CD4-positive, alpha-beta T cell (primary cell): ENCODE data around the gene ANXA10. TPM values are rescaled to one million over a fixed set of nuclear protein-coding genes. Genes with fewer than 3 reads are reported as not detected.
"Not testable (repeated sequence)": the region's sequence is repeated elsewhere in the genome, so short reads cannot be mapped to it uniquely, and the experiment has no call there.

Experiments
- ATAC-seq: fragments of 200-7000 bp; cut with Tn5 transposase; one replicate; pipeline ENCODE4 v1.10.0; 2022; ENCODE audit warnings: mild to moderate bottlenecking; ENCODE audit not compliant: poor library complexity
- CTCF ChIA-PET: fragments of 350-600 bp; sonication (Branson Sonifier 250); formaldehyde crosslinking; loops from one replicate; lab custom pipeline; 2021; ENCODE audit warnings: antibody characterized with exemption, inconsistent platforms; lab: Charles Lee
- POLR2A ChIA-PET: fragments of 350-600 bp; sonication (Branson Sonifier 250); formaldehyde crosslinking; loops from one replicate; lab custom pipeline; 2021; ENCODE audit warnings: antibody characterized with exemption, inconsistent platforms; lab: Charles Lee
- DNase-seq, 14 experiments: peaks; one replicate each; pipeline ENCODE4 v3.0.0-alpha.2; 2013 to 2020; ENCODE audit warnings: mixed read lengths in 2 of 14
- H3K27ac ChIP-seq, 2 donors: one replicate each; pipeline versions ENCODE4 v1.5.1 to v1.7.0; 2013; ENCODE audit warnings: low read length in 2 of 2, low read depth in 1 of 2, mild to moderate bottlenecking in 1 of 2
- H3K27me3 ChIP-seq, 2 experiments: 1 replicate in 1 of 2; 2 replicates in 1 of 2; pipeline versions ENCODE4 v1.6.1 to v1.7.0; 2013; ENCODE audit warnings: low read length in 2 of 2, control low read depth in 1 of 2, mild to moderate bottlenecking in 1 of 2, moderate library complexity in 1 of 2; ENCODE audit not compliant: insufficient read depth in 2 of 2, control insufficient read depth in 1 of 2
- H3K36me3 ChIP-seq: one replicate; pipeline ENCODE4 v1.6.1; 2013; ENCODE audit warnings: low read length, control low read depth; ENCODE audit not compliant: insufficient read depth
- H3K4me1 ChIP-seq: one replicate; pipeline ENCODE4 v1.6.1; 2013; ENCODE audit warnings: low read length, control low read depth; ENCODE audit not compliant: insufficient read depth
- H3K4me3 ChIP-seq: one replicate; pipeline ENCODE4 v1.5.1; 2013; ENCODE audit warnings: mild to moderate bottlenecking, low read length, moderate library complexity
- H3K9me3 ChIP-seq, 2 experiments: 1 replicate in 1 of 2; 2 replicates in 1 of 2; pipeline versions ENCODE4 v1.6.1 to v1.7.0; 2013; ENCODE audit warnings: low read length in 2 of 2, mild to moderate bottlenecking in 2 of 2, control low read depth in 1 of 2, moderate library complexity in 1 of 2; ENCODE audit not compliant: control insufficient read depth in 1 of 2, insufficient read depth in 1 of 2
- H3K27ac Mint-ChIP-seq: one replicate; pipeline ENCODE4 v1.8.0; 2020; ENCODE audit warnings: mixed read lengths
- H3K27me3 Mint-ChIP-seq: one replicate; pipeline ENCODE4 v1.8.0; 2021; ENCODE audit warnings: mixed read lengths
- H3K36me3 Mint-ChIP-seq: one replicate; pipeline ENCODE4 v1.8.0; 2021; ENCODE audit warnings: low read depth, mixed read lengths
- H3K4me1 Mint-ChIP-seq: one replicate; pipeline ENCODE4 v1.8.0; 2021; ENCODE audit warnings: low read depth, mixed read lengths
- H3K4me3 Mint-ChIP-seq: one replicate; pipeline ENCODE4 v1.8.0; 2020; ENCODE audit warnings: mild to moderate bottlenecking, mixed read lengths
- H3K9me3 Mint-ChIP-seq: one replicate; pipeline ENCODE4 v1.8.0; 2020; ENCODE audit warnings: mixed read lengths
- CTCF ChIP-seq: fragments of 200-600 bp; IDR thresholded peaks from one replicate; pipeline ENCODE4 v1.8.0; 2022; ENCODE audit warnings: antibody characterized with exemption, mild to moderate bottlenecking
- intact Hi-C, 2 experiments: fragments of 100-400 bp; cut with DNase I in 1 of 2; cut with micrococcal nuclease in 1 of 2; formaldehyde crosslinking; loops; one replicate each; pipeline versions ENCODE4 v1.15.1 to v1.9.0; 2023 to 2025; cut with DNase I, micrococcal nuclease
- total RNA-seq, 174 experiments: library from RNA in 2 of 174; stranded (reverse) in 2 of 174; gene quantifications; one replicate each; pipeline ENCODE4 v1.2.3 and lab custom pipeline; 2021 to 2026

Gene ANXA10
- total RNA-seq, 2 experiments from 2014 or later, result not detected

GRCh38 chr4:168131196-168131595, 38.9 kb downstream of the ANXA10 start:
- TF ChIP-seq CTCF, result no peak
- Histone ChIP-seq H3K27ac (no peak overlapping the region), H3K27me3 (no peaks in the 10 kb centered on the region), H3K36me3 (no peaks in the 10 kb centered on the region), H3K4me1 (no peaks in the 10 kb centered on the region), H3K9me3 (no peaks in the 10 kb centered on the region), H3K4me3 (no peak overlapping the region)
- H3K9me3 Mint-ChIP-seq, result no peaks in the 10 kb centered on the region
- CTCF ChIA-PET, result no interaction called here
- peaks cover 10% of the 10 kb centered on the region for H3K27me3 Mint-ChIP-seq
- H3K36me3 Mint-ChIP-seq, result no peaks in the 10 kb centered on the region
- POLR2A ChIA-PET, result no interaction called here
- no peaks in the 10 kb centered on the region for H3K4me1 Mint-ChIP-seq
- H3K27ac Mint-ChIP-seq, result no peak overlapping the region
- ATAC-seq (no peak), DNase-seq (no peak)
- no peak overlapping the region for H3K4me3 Mint-ChIP-seq
- intact Hi-C loops, result no loop called here

DNA sequence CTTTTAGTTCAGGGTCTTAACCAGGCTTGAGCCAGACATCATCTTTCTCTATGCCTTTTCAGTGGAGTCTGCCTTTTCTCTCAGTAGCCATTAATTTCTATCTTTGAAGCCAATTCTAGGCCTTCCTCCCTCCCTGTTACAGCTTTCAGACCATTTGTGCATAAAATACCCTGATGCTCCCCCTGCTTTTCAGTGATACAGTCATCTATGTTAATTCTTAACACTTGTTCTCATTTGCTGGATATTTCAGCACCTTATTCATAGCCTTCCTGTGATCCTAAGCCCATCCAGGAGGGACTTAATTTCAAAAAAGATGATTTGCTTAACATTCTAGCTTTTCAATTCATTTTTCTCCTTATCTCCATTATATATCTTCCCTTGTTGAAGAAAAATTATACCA, 42.3 kb downstream of the ANXA10 start:
- Mint-ChIP-seq H3K27me3 (peaks cover 4% of the 10 kb centered on the region), H3K27ac (no peak overlapping the region), H3K4me3 (no peak overlapping the region), H3K4me1 (no peaks in the 10 kb centered on the region), H3K36me3 (no peaks in the 10 kb centered on the region), H3K9me3 (no peaks in the 10 kb centered on the region)
- Histone ChIP-seq H3K4me3 (no peak overlapping the region), H3K27me3 (no peaks in the 10 kb centered on the region), H3K27ac (no peak overlapping the region), H3K36me3 (no peaks in the 10 kb centered on the region), H3K9me3 (peaks cover 0 to 3% of the 10 kb centered on the region in 2 experiments), H3K4me1 (no peaks in the 10 kb centered on the region)
- TF ChIP-seq CTCF, result no peak
- POLR2A ChIA-PET, result no interaction called here
- ATAC-seq (no peak), DNase-seq (no peak)
- CTCF ChIA-PET, result no interaction called here
- intact Hi-C loops, result no loop called here

- H3K36me3 Mint-ChIP-seq, H3K4me1 ChIP-seq, intact Hi-C loops, H3K27me3 ChIP-seq, H3K36me3 ChIP-seq, H3K27me3 Mint-ChIP-seq, POLR2A ChIA-PET, H3K27ac ChIP-seq, ATAC-seq, DNase-seq, H3K4me1 Mint-ChIP-seq, CTCF ChIA-PET, H3K9me3 ChIP-seq, H3K27ac Mint-ChIP-seq, H3K4me3 ChIP-seq, H3K9me3 Mint-ChIP-seq, H3K4me3 Mint-ChIP-seq: not testable (repeated sequence)
Measured at GRCh38 chr4:168135860-168136259, 43.5 kb downstream of the ANXA10 start.

- H3K27me3 ChIP-seq, H3K36me3 Mint-ChIP-seq, H3K9me3 Mint-ChIP-seq, H3K36me3 ChIP-seq, DNase-seq, H3K4me1 Mint-ChIP-seq, H3K27me3 Mint-ChIP-seq, H3K27ac ChIP-seq, H3K27ac Mint-ChIP-seq, H3K4me3 Mint-ChIP-seq, H3K9me3 ChIP-seq, intact Hi-C loops, H3K4me1 ChIP-seq, POLR2A ChIA-PET, H3K4me3 ChIP-seq, ATAC-seq: not testable (repeated sequence)
- CTCF ChIA-PET, result interaction anchor here (1.0 kb wide), 1 partner anchor 14 kb away, joined by 4 read pairs; no protein-coding TSS in a partner anchor
Measured at GRCh38 chr4:168137695-168138094, 45.4 kb downstream of the ANXA10 start.
